Measurements from ENCODE around the gene COG5.

Gene COG5

DNA sequence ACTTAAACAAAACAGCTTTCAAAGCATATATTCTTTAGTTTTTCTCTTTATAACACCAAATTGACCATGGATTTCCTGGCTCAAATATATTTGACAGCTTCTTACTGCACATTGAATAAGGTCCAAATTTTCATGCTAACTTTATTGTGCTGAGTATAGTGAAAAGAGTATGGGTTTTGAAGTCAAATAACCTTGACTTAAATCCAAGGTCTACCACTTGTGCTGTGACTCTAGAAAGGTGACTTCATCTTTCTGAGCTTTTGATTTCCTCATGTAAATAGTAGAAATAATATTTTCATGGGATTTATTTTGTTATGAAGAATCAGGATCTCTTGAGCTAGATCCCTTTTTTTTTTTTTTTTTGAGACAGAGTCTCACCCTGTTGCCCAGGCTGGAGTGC lies 233.2 kb downstream of the COG5 start:
- no peak for DNase-seq (ENCODE audit: low spot score)

DNA sequence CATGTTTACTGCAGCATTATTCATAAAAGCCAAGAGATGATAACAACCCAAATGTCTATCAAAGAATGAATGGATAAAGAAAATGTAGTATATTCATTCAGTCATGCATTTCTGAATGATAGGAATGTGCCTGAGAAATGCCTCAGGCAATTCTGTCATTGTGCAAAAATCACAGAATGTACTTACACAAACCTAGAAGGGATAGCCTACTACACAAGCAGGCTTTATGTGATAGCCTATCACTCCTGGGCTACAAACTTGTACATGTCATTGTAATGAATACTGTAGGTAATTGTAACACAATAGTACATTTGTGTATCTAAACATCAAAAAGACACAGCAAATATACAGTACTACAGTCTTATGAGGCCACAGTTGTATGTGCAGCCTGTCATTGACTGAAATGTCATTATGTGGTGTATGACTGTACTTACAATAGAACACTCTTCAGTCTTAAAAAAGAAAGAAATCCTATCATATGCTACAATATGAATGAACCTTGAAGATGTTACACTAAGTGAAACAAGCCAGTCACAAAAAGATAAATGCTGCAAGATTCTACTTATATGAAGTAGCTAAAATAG lies 235.6 kb downstream of the COG5 start:
- DNase-seq (ENCODE audit: low spot score): no peak

DNA sequence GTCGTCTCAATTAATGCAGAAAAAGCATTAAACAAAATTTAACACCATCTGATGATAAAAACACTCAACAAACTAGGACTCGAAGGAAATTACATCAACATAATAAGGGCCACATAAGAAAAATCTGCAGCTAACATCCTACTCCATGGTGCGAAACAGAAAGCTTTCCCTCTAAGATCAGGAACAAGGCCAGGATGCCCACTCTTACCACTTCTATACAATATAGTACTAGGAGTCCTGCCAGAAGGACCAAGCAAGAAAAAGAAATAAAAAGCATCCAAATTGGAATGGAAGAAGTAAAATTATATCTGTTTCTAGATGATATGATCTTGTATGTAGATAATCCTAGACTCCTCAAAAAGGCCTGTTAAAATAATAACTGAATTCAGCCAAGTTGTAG lies 237.7 kb downstream of the COG5 start:
- DNase-seq (ENCODE audit: low spot score): no peak

DNA sequence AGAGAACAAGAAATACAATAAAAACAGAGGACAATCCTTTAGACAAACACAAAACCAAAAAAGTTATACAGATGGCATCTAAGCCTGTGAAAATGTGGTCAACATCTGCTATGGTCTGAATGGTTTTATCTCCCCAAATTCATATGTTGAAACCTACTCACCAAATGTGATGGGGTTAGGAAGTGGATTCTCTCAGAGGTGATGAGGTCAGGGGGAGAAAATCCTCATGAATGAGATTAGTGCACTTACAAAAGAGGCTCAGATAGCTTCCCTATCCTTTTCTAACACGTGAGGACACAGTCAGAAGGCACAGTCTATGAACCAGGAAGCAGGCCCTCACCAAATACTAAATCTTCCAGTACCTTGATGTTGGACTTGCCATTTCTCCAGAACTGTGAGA lies 241.7 kb downstream of the COG5 start:
- DNase-seq (ENCODE audit: low spot score): no peak

DNA sequence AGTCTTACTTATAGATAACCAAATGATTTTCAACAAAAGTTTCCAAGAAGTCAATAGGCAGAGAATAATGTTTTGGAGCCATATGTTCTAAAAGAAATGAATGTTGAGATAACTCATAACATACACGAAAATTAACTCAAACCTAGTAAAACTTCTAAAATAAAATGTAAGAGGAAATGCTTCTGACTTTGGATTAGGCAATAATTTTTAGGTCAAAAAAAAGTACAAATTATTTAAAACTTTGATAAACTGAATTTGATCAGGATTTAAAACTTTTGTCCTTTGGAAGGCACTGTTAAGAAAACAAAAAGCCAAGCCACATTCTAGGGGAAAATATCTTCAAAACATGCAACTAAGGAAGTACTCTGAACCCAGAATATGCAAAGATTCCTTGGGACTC lies 242.1 kb downstream of the COG5 start:
- DNase-seq (ENCODE audit: low spot score): no peak

DNA sequence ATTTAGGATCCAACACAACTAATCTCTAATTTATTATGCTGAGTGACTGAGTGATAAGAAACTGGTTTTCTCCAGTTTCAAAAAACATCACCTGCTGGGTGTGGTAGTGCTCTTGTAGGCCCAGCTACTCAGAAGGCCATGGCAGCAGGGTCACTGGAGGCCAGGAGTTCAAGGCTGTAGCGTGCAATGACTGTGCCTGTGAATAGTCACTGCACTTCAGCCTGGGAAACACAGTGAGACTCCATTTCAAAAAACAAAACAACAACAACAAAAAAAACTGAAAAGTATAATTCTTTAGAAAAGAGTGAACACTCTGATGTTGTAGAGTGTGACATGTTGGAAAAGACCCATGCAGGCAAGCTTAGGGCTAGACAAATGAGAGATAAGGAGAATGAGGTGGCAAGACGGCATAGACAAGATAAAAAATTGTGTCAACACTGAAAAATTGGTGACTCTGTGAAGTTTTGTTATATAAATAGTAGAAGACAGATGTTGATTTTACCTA lies 243.9 kb downstream of the COG5 start:
- DNase-seq (ENCODE audit: low spot score): no peak

DNA sequence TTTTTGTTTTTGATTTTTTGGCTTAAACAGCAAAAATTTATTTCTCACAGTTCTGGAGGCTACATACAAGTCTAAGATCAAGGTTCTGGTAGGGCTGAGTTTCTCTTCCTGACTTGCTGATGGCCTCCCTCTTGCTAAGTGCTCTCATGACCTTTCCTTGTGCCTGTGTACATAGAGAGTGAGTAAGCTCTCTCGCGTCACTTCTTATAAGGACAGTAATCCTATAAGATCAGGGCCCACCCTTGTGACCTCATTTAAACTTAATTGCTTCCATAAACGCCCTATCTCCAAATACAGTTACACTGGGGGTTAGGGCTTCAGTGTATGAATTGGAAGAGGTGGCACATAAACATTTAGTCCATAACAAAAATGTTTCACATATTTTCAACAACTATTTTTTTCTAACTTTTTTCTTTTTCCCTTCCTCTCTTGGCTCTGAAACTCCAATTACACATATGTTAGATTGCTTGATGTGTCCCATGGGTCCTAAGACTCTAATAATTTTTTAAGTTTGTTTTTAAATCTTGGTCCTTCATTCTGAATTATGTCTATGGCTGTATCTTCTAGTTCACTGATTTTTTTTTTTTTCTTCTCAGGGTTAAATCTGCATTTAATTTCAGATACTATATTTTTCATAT lies 245.1 kb downstream of the COG5 start:
- peak; percentile 23 for DNase-seq (ENCODE audit: low spot score)

DNA sequence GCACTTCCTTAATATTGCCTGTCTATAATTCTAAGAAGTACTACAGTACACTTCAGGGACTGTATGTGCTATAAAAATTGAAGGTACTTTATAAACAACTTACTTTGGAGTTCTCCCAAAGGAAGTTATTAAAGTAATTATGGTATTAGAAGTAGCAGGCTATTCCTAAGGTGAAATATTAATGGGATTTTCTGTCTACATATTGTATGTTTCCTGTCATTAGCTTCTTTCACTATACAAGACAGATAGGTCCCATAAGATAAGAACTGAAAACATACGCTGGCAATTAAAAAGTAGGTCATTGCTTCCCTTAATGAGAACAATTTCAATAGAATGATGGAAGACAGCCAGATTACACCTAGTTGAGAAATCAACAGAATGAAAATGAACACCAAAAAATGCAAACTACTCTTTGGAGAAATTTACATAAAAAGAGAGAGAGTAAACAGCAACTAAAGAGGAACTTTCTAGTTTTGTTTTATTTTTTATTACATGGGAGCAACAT lies 248.0 kb downstream of the COG5 start:
- no peak for DNase-seq (ENCODE audit: low spot score)

DNA sequence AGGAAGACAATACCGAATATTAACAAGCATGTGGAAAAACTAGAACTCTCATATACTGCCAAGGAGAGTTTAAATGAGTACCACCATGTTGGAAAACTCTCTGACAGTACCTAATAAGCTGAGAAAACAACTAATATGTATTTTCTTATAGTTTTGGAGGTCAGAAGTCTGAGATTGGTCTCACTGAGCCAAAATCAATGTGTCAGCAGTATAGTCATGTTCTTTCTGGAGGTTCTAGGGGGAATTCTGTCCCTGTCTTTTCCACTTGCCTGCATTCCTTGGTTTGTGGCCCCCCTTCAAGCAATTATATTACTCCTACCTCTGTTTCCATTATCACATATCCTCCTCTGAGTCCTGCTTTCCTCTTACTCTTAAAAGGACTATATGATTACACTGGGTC lies 250.4 kb downstream of the COG5 start:
- no peak for DNase-seq (ENCODE audit: low spot score)

DNA sequence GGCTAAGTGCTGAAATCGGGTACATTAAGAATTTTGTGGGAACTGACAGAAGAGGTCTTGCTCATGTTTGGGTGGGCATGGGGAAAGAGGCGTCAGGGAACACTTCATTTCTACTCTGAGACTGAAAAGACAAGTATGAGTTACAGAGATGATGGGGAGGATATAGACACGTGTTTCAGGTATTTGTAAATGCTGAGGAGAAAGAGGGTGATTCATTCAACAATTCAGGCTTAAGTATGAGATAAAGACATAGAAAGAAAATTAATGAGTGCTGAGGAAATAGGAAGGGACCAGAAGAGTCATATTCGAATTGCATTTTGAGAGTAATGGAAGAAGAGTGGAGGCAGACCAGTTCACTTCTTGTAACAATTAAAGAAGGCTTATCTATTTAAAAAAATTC lies 251.3 kb downstream of the COG5 start:
- peak; percentile 13 for DNase-seq (ENCODE audit: low spot score)

DNA sequence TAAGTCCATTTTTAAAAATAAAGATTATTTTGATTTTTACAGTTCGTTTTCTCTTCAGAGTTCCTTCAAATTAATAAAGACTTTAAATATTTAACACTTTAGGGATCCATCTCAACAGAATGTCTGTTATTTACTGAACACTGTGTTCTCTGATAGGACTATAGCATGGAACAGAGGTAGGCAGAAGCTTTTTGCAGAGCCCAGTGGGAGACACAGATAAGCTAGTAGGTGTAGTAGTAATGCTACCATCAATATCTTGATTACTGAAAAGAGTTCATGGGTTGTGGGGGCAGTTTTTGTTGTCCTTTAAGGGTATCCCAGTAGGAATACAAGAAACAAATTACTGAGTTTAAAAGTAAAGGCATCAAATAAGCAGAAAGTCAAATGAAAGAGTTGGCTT lies 254.4 kb downstream of the COG5 start:
- DNase-seq (ENCODE audit: low spot score): no peak

DNA sequence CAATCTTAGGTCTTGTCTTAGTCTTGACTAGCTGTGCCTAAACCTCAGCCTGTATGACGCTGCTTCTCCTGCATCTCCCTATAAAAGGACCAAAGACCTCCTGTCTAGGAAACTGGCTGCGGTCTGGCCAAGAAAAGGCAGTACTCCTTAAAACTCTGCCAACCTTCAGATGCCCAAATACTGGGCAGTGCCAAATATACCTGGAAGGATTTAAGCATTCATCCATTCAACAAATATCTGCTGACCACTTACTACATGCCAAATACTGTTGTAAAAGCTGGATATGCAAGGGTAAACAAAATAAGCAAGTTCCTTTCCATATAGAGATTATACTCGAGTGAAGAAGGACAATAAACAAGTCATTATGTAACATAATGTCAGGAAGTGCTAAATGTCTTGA lies 259.1 kb downstream of the COG5 start:
- no peak for DNase-seq (ENCODE audit: low spot score)

DNA sequence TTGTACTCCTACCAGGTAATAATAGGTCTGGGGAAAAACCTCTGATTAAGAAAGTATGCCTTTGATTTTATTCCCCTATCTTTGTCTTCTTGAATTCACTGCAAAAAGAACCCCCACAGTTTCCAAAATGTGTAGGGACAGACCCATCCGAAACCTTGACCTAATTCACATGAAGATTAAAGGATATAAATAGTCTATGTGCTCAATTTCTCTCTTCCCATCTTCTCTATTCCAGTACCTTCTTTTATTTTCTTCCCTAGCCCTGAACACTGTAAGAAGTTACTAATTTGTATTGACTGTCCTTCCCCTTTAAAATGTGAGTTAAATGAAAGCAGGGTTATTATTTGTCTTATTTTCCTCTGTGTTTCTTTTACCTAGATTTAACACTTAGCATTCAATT lies 259.7 kb downstream of the COG5 start:
- no peak for DNase-seq (ENCODE audit: low spot score)

DNA sequence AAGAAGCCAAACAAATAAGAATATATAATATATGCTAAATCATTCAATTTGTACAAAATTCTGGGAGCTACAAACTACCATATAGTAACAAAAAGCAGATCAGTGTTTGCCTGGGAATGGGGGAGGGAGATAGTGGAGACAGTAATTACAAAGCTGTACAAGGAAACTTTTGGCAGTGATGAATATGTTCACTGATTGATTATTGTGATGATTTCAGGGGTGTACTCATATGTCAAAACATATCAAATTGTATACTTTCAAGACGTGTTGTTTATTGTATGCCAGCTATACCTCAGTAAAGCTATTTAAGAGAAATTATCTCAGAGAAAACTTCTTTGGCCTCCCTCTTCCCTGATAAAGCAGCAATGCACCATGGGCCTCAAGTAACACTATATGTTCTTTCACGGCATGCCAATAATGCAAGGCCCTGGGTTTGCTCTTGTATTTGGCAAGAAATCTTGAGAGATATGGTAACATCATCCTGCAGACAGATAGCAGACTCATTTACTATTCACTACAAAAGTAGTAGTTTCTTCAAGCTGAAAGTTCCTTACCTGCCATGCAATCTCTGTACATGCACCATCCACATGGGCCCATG lies 261.4 kb downstream of the COG5 start:
- no peak for DNase-seq (ENCODE audit: low spot score)

DNA sequence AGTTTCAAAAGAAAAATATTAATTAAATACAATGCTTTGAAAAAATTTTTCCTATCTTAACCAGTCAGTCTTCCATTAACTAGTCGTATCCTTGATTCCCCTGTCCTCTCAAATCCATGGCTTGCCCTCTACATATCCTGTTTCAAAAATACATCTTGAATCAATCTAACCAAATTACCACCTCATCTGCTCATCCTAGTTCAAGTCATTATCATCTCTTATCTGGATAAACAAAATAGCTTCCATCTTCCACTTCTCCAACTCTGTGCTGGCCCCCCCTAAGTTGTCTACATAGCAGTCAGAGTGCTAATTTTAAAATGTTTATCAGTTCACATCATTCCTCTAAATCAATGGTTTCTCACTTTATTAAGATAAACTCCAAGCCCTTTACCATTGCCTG lies 269.5 kb downstream of the COG5 start:
- DNase-seq (ENCODE audit: low spot score): no peak

DNA sequence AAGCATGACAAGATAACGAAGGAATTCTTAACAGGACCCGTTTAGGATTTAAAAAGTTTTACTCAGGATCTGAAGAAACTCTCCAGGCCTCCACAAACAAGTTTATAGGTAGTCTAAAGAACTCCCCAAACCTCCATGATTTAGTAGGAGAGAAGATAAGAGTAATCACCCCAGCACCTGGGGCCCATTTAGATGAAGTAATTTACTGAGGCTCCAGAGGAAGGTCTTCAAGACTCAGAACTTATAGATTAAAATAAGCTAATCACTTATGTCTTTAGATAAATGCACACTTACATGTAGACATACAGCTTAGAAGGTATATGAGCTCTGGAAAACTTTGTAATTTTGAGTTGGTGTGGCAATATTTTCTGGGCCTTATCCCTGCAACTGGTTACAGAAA lies 271.1 kb downstream of the COG5 start:
- no peak for DNase-seq (ENCODE audit: low spot score)

DNA sequence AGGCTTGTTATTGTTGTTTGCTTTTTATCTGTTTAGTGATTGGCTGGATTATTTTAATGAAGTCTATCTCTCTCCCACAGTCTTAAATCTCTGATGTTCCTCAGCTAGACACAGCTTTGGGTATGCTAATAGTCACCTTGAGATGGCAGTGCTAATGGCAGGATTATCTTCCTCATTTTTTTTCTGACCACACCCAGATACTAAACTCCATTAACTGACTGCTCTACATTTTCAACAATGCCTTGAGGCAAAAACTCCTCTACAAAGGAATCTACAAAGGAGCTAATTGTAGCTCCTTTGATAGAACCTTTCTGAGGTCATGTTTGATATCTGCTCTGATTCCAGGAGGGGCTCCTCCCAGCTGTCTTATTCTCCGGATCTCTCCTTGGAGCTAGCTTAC lies 272.3 kb downstream of the COG5 start:
- DNase-seq (ENCODE audit: low spot score): no peak

DNA sequence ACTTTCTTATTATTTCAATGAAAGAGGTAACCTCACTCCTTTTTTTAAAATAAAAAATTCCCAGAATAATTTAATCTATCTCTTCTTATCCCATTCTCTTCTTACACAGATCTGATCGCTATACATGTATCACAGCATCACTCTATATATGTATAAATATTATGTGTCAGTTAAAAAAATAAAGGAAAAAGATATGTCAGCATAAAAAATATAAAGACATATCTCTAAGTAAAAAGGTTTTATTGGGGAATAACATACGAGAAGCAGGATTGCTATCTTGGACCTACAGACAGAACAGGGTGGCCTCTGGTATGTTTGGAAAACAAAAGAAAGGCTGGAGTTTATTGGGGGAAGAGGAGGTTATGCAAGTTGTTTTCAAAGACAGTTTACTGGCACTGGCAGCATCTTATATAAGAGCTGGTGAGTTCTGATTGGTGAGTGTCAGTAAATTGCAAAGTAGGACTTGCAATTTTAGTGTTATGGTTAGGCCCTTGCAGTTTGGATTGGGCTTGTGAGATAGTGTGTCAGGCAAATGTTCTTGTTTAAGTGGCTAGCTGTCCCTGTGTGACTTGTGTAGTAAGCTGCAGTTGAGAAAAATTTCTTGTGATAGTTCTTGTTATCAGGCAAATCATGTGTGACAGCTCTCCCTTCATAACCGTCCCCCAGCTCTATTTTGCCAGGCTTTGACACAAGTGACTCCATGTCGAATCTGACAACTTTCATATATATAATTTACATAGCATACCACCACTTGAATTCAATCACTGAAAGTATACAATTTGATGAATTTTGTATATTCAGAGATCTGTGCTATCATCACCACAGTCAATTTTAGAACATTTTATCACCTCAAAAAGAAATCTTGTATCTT lies 276.7 kb downstream of the COG5 start:
- DNase-seq (ENCODE audit: low spot score): no peak

DNA sequence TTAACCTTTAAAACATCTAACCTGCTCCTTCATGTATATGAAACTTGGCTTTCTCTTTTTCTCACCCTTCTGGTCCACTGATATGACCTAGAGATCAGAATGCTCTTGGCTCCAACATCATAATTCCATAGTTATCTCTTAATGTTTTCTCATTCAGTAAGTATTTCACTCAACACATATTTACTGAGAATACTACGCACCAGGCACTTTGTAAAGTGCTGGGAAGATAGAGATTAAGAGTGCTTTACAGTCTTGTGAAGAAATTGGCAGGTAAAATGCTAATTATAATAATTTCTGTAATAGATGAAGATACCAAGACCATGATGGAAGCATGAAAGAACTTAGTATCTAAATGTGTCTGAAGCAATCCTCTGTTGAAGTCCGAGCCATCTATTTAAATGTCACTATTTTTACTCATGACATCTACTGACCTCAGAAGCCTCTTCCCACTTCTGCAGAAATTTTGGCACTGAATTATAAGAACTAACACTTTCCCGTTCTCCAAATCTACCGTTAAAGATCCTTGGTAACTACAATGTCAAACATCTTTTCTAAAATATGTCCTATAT lies 278.7 kb downstream of the COG5 start:
- no peak for DNase-seq (ENCODE audit: low spot score)

DNA sequence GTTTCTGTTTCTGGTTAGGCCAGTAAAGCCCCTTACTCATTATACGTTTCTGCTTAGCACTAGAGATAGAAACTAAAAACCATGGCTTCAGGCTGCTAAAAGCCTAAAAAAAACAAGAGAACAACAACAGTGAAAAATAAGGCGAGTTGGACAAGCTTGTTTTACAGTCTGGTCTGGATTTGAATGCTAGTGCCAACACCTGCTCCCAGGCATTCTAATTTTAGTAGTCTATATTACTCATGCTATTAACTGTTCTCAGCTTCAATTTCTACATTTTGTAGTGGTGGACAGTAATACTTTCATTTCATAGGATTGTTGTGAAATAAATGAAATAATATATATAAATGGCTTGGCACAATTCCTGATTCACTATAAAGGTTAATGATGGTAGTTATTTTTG lies 286.4 kb downstream of the COG5 start:
- DNase-seq (ENCODE audit: low spot score): no peak

DNA sequence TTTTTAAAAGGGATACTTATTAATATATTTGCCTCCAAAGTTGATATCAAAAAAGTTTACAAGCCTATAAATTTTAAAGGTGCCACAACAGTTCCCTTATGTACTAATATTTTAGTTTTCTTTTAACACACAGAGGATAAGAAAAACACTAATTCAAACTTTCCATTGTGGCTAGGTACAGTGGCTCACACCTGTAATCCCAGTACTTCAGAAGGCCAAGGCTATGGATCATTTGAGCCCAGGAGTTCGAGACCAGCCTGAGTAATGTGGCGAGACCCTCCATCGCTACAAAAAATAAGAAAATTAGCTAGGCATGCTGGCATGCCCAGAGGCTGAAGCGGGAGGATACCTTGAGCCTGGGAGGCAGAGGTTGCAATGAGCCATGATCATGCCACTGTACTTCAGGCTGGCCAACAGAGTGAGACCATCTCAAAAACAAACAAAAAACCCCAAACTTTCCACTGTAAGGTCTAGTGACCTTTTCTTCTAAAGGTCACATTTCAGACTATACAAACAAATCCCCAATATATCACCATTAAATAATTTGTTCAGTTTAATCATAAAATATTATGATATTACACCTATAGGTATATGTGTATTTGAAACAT lies 287.4 kb downstream of the COG5 start:
- DNase-seq (ENCODE audit: low spot score): no peak

DNA sequence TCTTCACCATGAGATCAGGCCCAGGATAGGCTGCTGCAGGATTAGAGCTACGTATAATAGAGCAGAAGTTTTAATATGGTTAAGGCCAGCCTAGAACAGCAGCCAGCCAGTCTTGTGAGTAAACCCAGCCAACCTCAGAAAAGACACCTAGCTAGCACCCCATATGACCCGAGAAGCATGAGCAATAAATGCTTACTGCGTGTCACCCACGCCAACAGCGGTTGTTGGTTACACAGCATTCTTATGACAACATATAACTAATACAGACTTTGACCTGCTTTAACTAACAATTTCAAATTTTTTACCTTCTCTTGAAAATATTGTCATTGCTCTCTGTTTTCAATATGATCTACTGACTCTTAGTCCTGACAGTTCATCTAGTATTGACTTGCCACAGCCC lies 289.2 kb downstream of the COG5 start:
- no peak for DNase-seq (ENCODE audit: low spot score)
